SK-N-SH (cell line): ENCODE results near the gene PPFIBP2. TPM values are rescaled to one million over a fixed set of nuclear protein-coding genes. Genes with fewer than 3 reads are reported as not detected.

Experiments
- CTCF ChIA-PET: fragments of 300-600, 350-600 bp; formaldehyde crosslinking; extraction: SDS; loops from one replicate; lab custom pipeline; 2021; lab: Yijun Ruan, JAX
- POLR2A ChIA-PET: fragments of 350-600 bp; sonication (Branson Sonifier 250); formaldehyde crosslinking; extraction: SDS; loops from one replicate; lab custom pipeline; 2020; ENCODE audit warnings: antibody characterized with exemption, inconsistent platforms; lab: Yijun Ruan, JAX
- DNase-seq: peaks from one replicate; pipeline ENCODE4 v3.0.0; 2012
- H2AFZ ChIP-seq: fragments of 200-600 bp; sonication (generic); 2 replicates; pipeline ENCODE4 v1.8.1; 2016; ENCODE audit warnings: antibody characterized with exemption, mild to moderate bottlenecking, low read depth
- H3F3A ChIP-seq: fragments of 200-600 bp; sonication (generic); replicated peaks from 2 replicates; pipeline ENCODE3; 2016; ENCODE audit warnings: antibody characterized with exemption, mild to moderate bottlenecking; ENCODE audit not compliant: insufficient read depth
- H3K27ac ChIP-seq, 2 experiments: fragments of 200-500 bp in 1 of 2; fragments of 200-600 bp in 1 of 2; sonication (Bioruptor generic) in 1 of 2; sonication (generic), shearing (Covaris generic) in 1 of 2; 2 replicates each; pipeline versions ENCODE4 v1.5.1 to v1.6.1; 2014 to 2016; ENCODE audit warnings: low read depth in 2 of 2, inconsistent platforms in 1 of 2, low read length in 1 of 2, mild to moderate bottlenecking in 1 of 2, mixed read lengths in 1 of 2
- H3K27me3 ChIP-seq: fragments of 200-600 bp; sonication (generic), shearing (Covaris generic); 2 replicates; pipeline ENCODE4 v1.6.1; 2016; ENCODE audit warnings: mixed run types; ENCODE audit not compliant: insufficient read depth
- H3K36me3 ChIP-seq, 2 experiments: fragments of 200-500 bp in 1 of 2; fragments of 200-600 bp in 1 of 2; sonication (Bioruptor generic) in 1 of 2; sonication (generic) in 1 of 2; replicated peaks in 1 of 2; 2 replicates each; pipeline versions ENCODE3 to v1.5.1; 2014 to 2016; ENCODE audit warnings: low read length in 1 of 2, mild to moderate bottlenecking in 1 of 2; ENCODE audit not compliant: insufficient read depth in 2 of 2, control insufficient read depth in 1 of 2
- H3K4me1 ChIP-seq, 2 experiments: fragments of 200-500 bp in 1 of 2; fragments of 200-600 bp in 1 of 2; sonication (Bioruptor generic) in 1 of 2; sonication (generic), shearing (Covaris generic) in 1 of 2; 2 replicates each; pipeline versions ENCODE4 v1.5.1 to v1.6.1; 2014 to 2016; ENCODE audit warnings: low read depth in 1 of 2, low read length in 1 of 2, mixed run types in 1 of 2; ENCODE audit not compliant: insufficient read depth in 2 of 2, control insufficient read depth in 1 of 2
- H3K4me2 ChIP-seq: fragments of 200-600 bp; sonication (generic), shearing (Covaris generic); 2 replicates; pipeline ENCODE4 v1.6.1; 2017; ENCODE audit warnings: mixed run types
- H3K4me3 ChIP-seq, 2 experiments: fragments of 200-500 bp in 1 of 2; fragments of 200-600 bp in 1 of 2; sonication (Bioruptor generic) in 1 of 2; sonication (generic), shearing (Covaris generic) in 1 of 2; 2 replicates each; pipeline versions ENCODE4 v1.5.1 to v1.8.1; 2014 to 2016; ENCODE audit warnings: low read depth in 2 of 2, inconsistent platforms in 1 of 2, low read length in 1 of 2, mild to moderate bottlenecking in 1 of 2, mixed read lengths in 1 of 2, moderate library complexity in 1 of 2
- H3K79me2 ChIP-seq: fragments of 200-600 bp; sonication (generic); 2 replicates; pipeline ENCODE4 v1.8.1; 2017; ENCODE audit warnings: mild to moderate bottlenecking; ENCODE audit not compliant: insufficient read depth
- H3K9ac ChIP-seq: fragments of 200-600 bp; sonication (generic); 2 replicates; pipeline ENCODE4 v1.6.1; 2017; ENCODE audit warnings: mixed run types
- H3K9me2 ChIP-seq: fragments of 200-600 bp; sonication (generic); 2 replicates; pipeline ENCODE4 v1.6.1; 2017; ENCODE audit warnings: mixed run types
- H3K9me3 ChIP-seq: fragments of 200-600 bp; sonication (generic); 2 replicates; pipeline ENCODE4 v1.6.1; 2017; ENCODE audit warnings: mixed run types, mild to moderate bottlenecking, moderate library complexity
- H4K20me1 ChIP-seq: fragments of 200-600 bp; sonication (generic); 2 replicates; pipeline ENCODE4 v1.6.1; 2017; ENCODE audit warnings: mild to moderate bottlenecking, mixed run types; ENCODE audit not compliant: insufficient read depth
- CHD2 ChIP-seq: fragments of 150-350 bp; IDR thresholded peaks from 2 replicates; pipeline ENCODE4 v1.6.1; 2018; ENCODE audit warnings: low read length; ENCODE audit not compliant: partially characterized antibody
- ELF1 ChIP-seq: IDR thresholded peaks from 2 replicates; pipeline ENCODE4 v1.4.0; 2012
- EP300 ChIP-seq, 2 experiments: IDR thresholded peaks; 2 replicates each; pipeline versions ENCODE4 v1.4.0 to v1.6.1; 2012; ENCODE audit warnings: borderline replicate concordance in 1 of 2, low read depth in 1 of 2, low read length in 1 of 2
- EZH2phosphoT487 ChIP-seq: fragments of 200-600 bp; sonication (generic); IDR thresholded peaks from 2 replicates; pipeline ENCODE4 v1.6.1; 2017; ENCODE audit warnings: low read depth, mixed run types, mild to moderate bottlenecking, antibody characterized with exemption, moderate library complexity, borderline replicate concordance
- FOSL2 ChIP-seq: IDR thresholded peaks from 2 replicates; pipeline ENCODE4 v1.4.0; 2012; ENCODE audit warnings: low read depth, mild to moderate bottlenecking, moderate library complexity, borderline replicate concordance
- FOXJ3 ChIP-seq: sonication (generic); formaldehyde crosslinking; IDR thresholded peaks from 2 replicates; pipeline ENCODE4 v1.5.1; 2020; ENCODE audit warnings: mild to moderate bottlenecking, missing genetic modification reagents
- FOXM1 ChIP-seq: IDR thresholded peaks from 2 replicates; pipeline ENCODE4 v1.4.0; 2012; ENCODE audit warnings: low read depth, mild to moderate bottlenecking
- GABPA ChIP-seq: IDR thresholded peaks from 2 replicates; pipeline ENCODE4 v1.4.0; 2012; ENCODE audit warnings: low read depth, mild to moderate bottlenecking
- GATA2 ChIP-seq: sonication (generic); formaldehyde crosslinking; IDR thresholded peaks from 2 replicates; pipeline ENCODE4 v1.5.0; 2020; ENCODE audit warnings: mild to moderate bottlenecking, missing genetic modification reagents
- MAX ChIP-seq: IDR thresholded peaks from 2 replicates; pipeline ENCODE4 v1.4.0; 2012; ENCODE audit warnings: low read depth
- MEF2A ChIP-seq: IDR thresholded peaks from 2 replicates; pipeline ENCODE4 v1.4.0; 2012; ENCODE audit warnings: low read depth, borderline replicate concordance
- MXI1 ChIP-seq: IDR thresholded peaks from 2 replicates; pipeline ENCODE4 v1.6.1; 2012; ENCODE audit warnings: mild to moderate bottlenecking, low read depth, low read length, improper control_type of control experiment
- NFIC ChIP-seq: IDR thresholded peaks from 2 replicates; pipeline ENCODE4 v1.4.0; 2012; ENCODE audit warnings: borderline replicate concordance
- NRF1 ChIP-seq: IDR thresholded peaks from 2 replicates; pipeline ENCODE4 v1.6.1; 2012; ENCODE audit warnings: low read depth, mild to moderate bottlenecking, low read length
- POLR2AphosphoS5 ChIP-seq: IDR thresholded peaks from 2 replicates; pipeline ENCODE4 v1.6.1; 2012; ENCODE audit warnings: low read depth, low read length
- RAD21 ChIP-seq: IDR thresholded peaks from 2 replicates; pipeline ENCODE4 v1.6.1; 2012; ENCODE audit warnings: mild to moderate bottlenecking, low read length
- RCOR1 ChIP-seq: fragments of 150-350 bp; IDR thresholded peaks from 2 replicates; pipeline ENCODE4 v1.6.1; 2017; ENCODE audit warnings: antibody characterized with exemption, low read length
- SIN3A ChIP-seq: IDR thresholded peaks from 2 replicates; pipeline ENCODE4 v1.6.1; 2012; ENCODE audit warnings: low read depth, mild to moderate bottlenecking, low read length, moderate library complexity, borderline replicate concordance
- SMC3 ChIP-seq: IDR thresholded peaks from 2 replicates; pipeline ENCODE4 v1.6.1; 2012; ENCODE audit warnings: low read depth, low read length, improper control_type of control experiment
- TAF1 ChIP-seq: IDR thresholded peaks from 2 replicates; pipeline ENCODE4 v1.6.1; 2012; ENCODE audit warnings: low read depth, mild to moderate bottlenecking, low read length, moderate library complexity, borderline replicate concordance
- USF1 ChIP-seq: IDR thresholded peaks from 2 replicates; pipeline ENCODE4 v1.4.0; 2012; ENCODE audit warnings: low read depth, borderline replicate concordance
- YY1 ChIP-seq: IDR thresholded peaks from 2 replicates; pipeline ENCODE4 v1.4.0; 2012; ENCODE audit warnings: low read depth, mild to moderate bottlenecking
- WGBS: methylation state at CpG from one replicate; pipeline ENCODE4 v1.1.6; 2017; ENCODE audit warnings: low lambda C conversion rate; 5-methylcytosine and 5-hydroxymethylcytosine counted together
- polyA plus RNA-seq, 3 experiments: library from polyadenylated mRNA; depleted of rRNA; stranded (reverse); fragments of >200 nt; gene quantifications; 2 replicates each; pipeline ENCODE4 v1.2.3, GENCODE V29; 2012

The PPFIBP2 gene
- polyA plus RNA-seq, 1 of the 3 experiments (the other 2 are of a cell fraction) = 0.67 TPM

- CTCF ChIA-PET = interaction anchor here (0.7 to 8.6 kb wide), 5 partner anchors 9 to 80 kb away, joined by 3 to 67 read pairs (median 4); no protein-coding TSS in a partner anchor
- H3K36me3 ChIP-seq = no peaks in the 10 kb centered on the region
- TF ChIP-seq RCOR1 (no peak), FOSL2 (no peak), NRF1 (no peak), EP300 (IDR thresholded peaks at IDR 0.05; ENCODE audit: borderline replicate concordance in 1 of 2, low read depth in 1 of 2, low read length in 1 of 2) (no peak), MAX (no peak)
- POLR2A ChIA-PET = no interaction called here
- H3K27me3 ChIP-seq = no peaks in the 10 kb centered on the region
- no peak overlapping the region for H3K4me3 ChIP-seq
- H3K79me2 ChIP-seq = no peaks in the 10 kb centered on the region
- 48% methylated on average over 2 of the region's 2 CpGs for WGBS
- H3K9me2 ChIP-seq = no peaks in the 10 kb centered on the region
- H3K4me2 ChIP-seq = no peak overlapping the region
- no peaks in the 10 kb centered on the region; a peak in 1 of 4 replicates for H3K4me1 ChIP-seq
- H4K20me1 ChIP-seq = no peaks in the 10 kb centered on the region
- no peak overlapping the region for H2AFZ ChIP-seq
- no peak overlapping the region for H3K9ac ChIP-seq
- no peak for DNase-seq
- H3K9me3 ChIP-seq = no peaks in the 10 kb centered on the region
- H3F3A ChIP-seq = no peaks in the 10 kb centered on the region
- H3K27ac ChIP-seq = no peak overlapping the region
These were observed 72.6 kb downstream of the PPFIBP2 start for GRCh38 chr11:7586376-7586775.

GRCh38 chr11:7587712-7588111 is 73.9 kb downstream of the PPFIBP2 start:
- ChIA-PET POLR2A (no interaction called here), CTCF (interaction anchor here (1.1 to 8.6 kb wide), 2 partner anchors 10 to 16 kb away, joined by 3 to 67 read pairs; no protein-coding TSS in a partner anchor)
- Histone ChIP-seq H4K20me1 (no peaks in the 10 kb centered on the region), H3K79me2 (no peaks in the 10 kb centered on the region), H3K4me2 (no peak overlapping the region), H3K9ac (no peak overlapping the region), H3K4me1 (peaks cover 0 to 4% of the 10 kb centered on the region in 2 experiments; a peak in 1 of 4 replicates), H3K27ac (no peak overlapping the region), H2AFZ (no peak overlapping the region), H3K36me3 (no peaks in the 10 kb centered on the region), H3K9me3 (no peaks in the 10 kb centered on the region), H3K9me2 (no peaks in the 10 kb centered on the region), H3F3A (no peaks in the 10 kb centered on the region), H3K4me3 (no peak overlapping the region), H3K27me3 (no peaks in the 10 kb centered on the region)
- no peak for TF ChIP-seq POLR2AphosphoS5
- TF ChIP-seq GABPA = no peak
- no peak for TF ChIP-seq ELF1
- TF ChIP-seq YY1 = no peak
- TF ChIP-seq SMC3 = no peak
- no peak for TF ChIP-seq EP300 (IDR thresholded peaks at IDR 0.05; ENCODE audit: borderline replicate concordance in 1 of 2, low read depth in 1 of 2, low read length in 1 of 2)
- TF ChIP-seq EZH2phosphoT487 = no peak
- no peak for TF ChIP-seq MAX
- TF ChIP-seq RAD21 = no peak
- TF ChIP-seq USF1 = no peak
- no peak for TF ChIP-seq GATA2
- no peak for TF ChIP-seq CHD2
- TF ChIP-seq NFIC = no peak
- TF ChIP-seq SIN3A = no peak
- no peak for TF ChIP-seq FOSL2
- no peak for TF ChIP-seq FOXM1
- TF ChIP-seq FOXJ3 (CRISPR knock-in tag) = no peak
- no peak for TF ChIP-seq MXI1
- TF ChIP-seq MEF2A = no peak
- no peak for TF ChIP-seq TAF1
- WGBS = 44% methylated on average over 2 of the region's 2 CpGs
- no peak for DNase-seq
